K562 (cell line): ENCODE data around the gene HIVEP2. TPM values are rescaled to one million over a fixed set of nuclear protein-coding genes. Genes with fewer than 3 reads are reported as not detected.

ENCODE experiments used
- ATAC-seq: fragments of 200-7000 bp; cut with Tn5 transposase; 3 replicates; pipeline ENCODE4 v1.9.1; 2020; ENCODE audit warnings: moderate library complexity
- BruUV-seq: library from RNA; stranded (reverse); fragments of 400-500 nt; replicated peaks from 2 replicates; lab custom pipeline; 2021; lab: Mats Ljungman, UMichigan
- CTCF ChIA-PET: fragments of 300-600 bp; formaldehyde crosslinking; extraction: SDS; loops from one replicate; lab custom pipeline; 2021; ENCODE audit warnings: low intra/inter-chr PET ratio; lab: Yijun Ruan, JAX
- POLR2A ChIA-PET: fragments of 300-600, 350-650 bp; sonication (Branson Sonifier 250); formaldehyde crosslinking; extraction: SDS; loops from one replicate; lab custom pipeline; 2021; ENCODE audit warnings: antibody characterized with exemption, inconsistent platforms; lab: Yijun Ruan, JAX
- DNase-seq, 4 experiments: peaks; one replicate each; pipeline versions ENCODE4 v3.0.0 to v3.0.0-alpha.2; 2011 to 2018; ENCODE audit warnings: low spot score in 3 of 4, mixed read lengths in 3 of 4; ENCODE audit errors: extremely low read depth in 1 of 4
- FAIRE-seq: peaks from 2 replicates; lab custom pipeline; 2011; peaks lifted over from hg19 to GRCh38; lab: Jason Lieb, UNC
- H2AFZ ChIP-seq: 2 replicates; pipeline ENCODE4 v1.6.0; 2011; ENCODE audit warnings: low read depth, low read length, control low read depth, inconsistent platforms
- H3K27ac ChIP-seq: fragments of 200-600 bp; 3 replicates; pipeline ENCODE4 v1.8.0; 2011; ENCODE audit warnings: low read depth, mild to moderate bottlenecking, control low read depth, inconsistent platforms, low read length, moderate library complexity, mixed read lengths; ENCODE audit errors: extremely low read depth
- H3K27me3 ChIP-seq, 2 experiments: fragments of 300-600 bp in 1 of 2; 2 replicates in 1 of 2; 3 replicates in 1 of 2; pipeline versions ENCODE4 v1.6.0 to v1.8.0; 2011; ENCODE audit warnings: inconsistent platforms in 2 of 2, low read length in 2 of 2, mild to moderate bottlenecking in 1 of 2, mixed read lengths in 1 of 2, moderate library complexity in 1 of 2; ENCODE audit not compliant: control insufficient read depth in 2 of 2, insufficient read depth in 2 of 2
- H3K36me3 ChIP-seq: fragments of 300-600 bp; 3 replicates; pipeline ENCODE4 v1.8.0; 2011; ENCODE audit warnings: mild to moderate bottlenecking, low read length, inconsistent platforms; ENCODE audit not compliant: control insufficient read depth, insufficient read depth
- H3K4me1 ChIP-seq, 2 experiments: fragments of 200-600 bp in 1 of 2; replicated peaks in 1 of 2; 2 replicates in 1 of 2; 3 replicates in 1 of 2; pipeline versions ENCODE4 v1.5.1 to v1.8.0; 2011; ENCODE audit warnings: inconsistent platforms in 2 of 2, low read length in 2 of 2, mild to moderate bottlenecking in 1 of 2, mixed read lengths in 1 of 2, moderate library complexity in 1 of 2; ENCODE audit not compliant: control insufficient read depth in 2 of 2, insufficient read depth in 2 of 2
- H3K4me2 ChIP-seq: 2 replicates; pipeline ENCODE4 v1.6.1; 2011; ENCODE audit warnings: low read length, control low read depth, inconsistent platforms, mixed read lengths; ENCODE audit not compliant: insufficient read depth
- H3K4me3 ChIP-seq: fragments of 200-600 bp; sonication (generic), shearing (Covaris generic); 2 replicates; pipeline ENCODE4 v1.5.1; 2016; ENCODE audit warnings: control low read depth, inconsistent platforms
- H3K79me2 ChIP-seq: fragments of 200-600 bp; 3 replicates; pipeline ENCODE4 v1.8.0; 2011; ENCODE audit warnings: low read length, inconsistent platforms; ENCODE audit not compliant: control insufficient read depth, insufficient read depth
- H3K9ac ChIP-seq, 2 experiments: 2 replicates each; pipeline versions ENCODE4 v1.6.0 to v1.6.1; 2011; ENCODE audit warnings: low read depth in 2 of 2, low read length in 2 of 2, control low read depth in 1 of 2, inconsistent platforms in 1 of 2, mild to moderate bottlenecking in 1 of 2, mixed read lengths in 1 of 2; ENCODE audit not compliant: insufficient read depth in 1 of 2
- H3K9me1 ChIP-seq: one replicate; pipeline ENCODE4 v1.6.0; 2011; ENCODE audit warnings: inconsistent platforms, mild to moderate bottlenecking, low read length, moderate library complexity; ENCODE audit not compliant: control insufficient read depth, insufficient read depth
- H3K9me3 ChIP-seq: replicated peaks from 2 replicates; pipeline ENCODE4 v1.5.1; 2011; ENCODE audit warnings: low read depth, low read length, inconsistent platforms; ENCODE audit not compliant: control insufficient read depth, insufficient read depth
- H4K20me1 ChIP-seq: replicated peaks from 2 replicates; pipeline ENCODE4 v1.6.1; 2011; ENCODE audit warnings: low read length, inconsistent platforms, mixed read lengths; ENCODE audit not compliant: control insufficient read depth, insufficient read depth
- PRPF4 ChIP-seq: fragments of 200-400 bp; formaldehyde crosslinking; IDR thresholded peaks from one replicate; pipeline ENCODE4 v1.6.1; 2017; ENCODE audit warnings: low read length, low read depth, mild to moderate bottlenecking; ENCODE audit not compliant: insufficient read depth, poor library complexity, severe bottlenecking
- TCF7 ChIP-seq: sonication (generic); IDR thresholded peaks from 2 replicates; pipeline ENCODE4 v1.6.1; 2016; ENCODE audit warnings: antibody characterized with exemption, borderline replicate concordance
- VEZF1 ChIP-seq: fragments of 200-800 bp; sonication (Bioruptor generic); IDR thresholded peaks from 2 replicates; pipeline ENCODE4 v1.6.1; 2017; ENCODE audit warnings: missing genetic modification characterization, missing compliant biosample characterization
- ZNF592 ChIP-seq: fragments of 450-650 bp; IDR thresholded peaks from 2 replicates; pipeline ENCODE4 v1.6.1; 2017; ENCODE audit warnings: antibody characterized with exemption, mild to moderate bottlenecking
- WGBS: fragments of 100-300 bp; shearing (Covaris generic); methylation state at CpG from one replicate; pipeline ENCODE4 v1.1.6; 2016; ENCODE audit warnings: low coverage, mixed read lengths; ENCODE audit not compliant: insufficient coverage; ENCODE audit errors: missing lambda C conversion rate; 5-methylcytosine and 5-hydroxymethylcytosine counted together
- in situ Hi-C: fragments of 300-500 bp; cut with MboI; formaldehyde crosslinking; loops from 4 replicates; pipeline ENCODE4 v1.15.0; 2018; ENCODE audit warnings: inconsistent platforms, mixed read lengths
- intact Hi-C: fragments of 100-400 bp; cut with micrococcal nuclease; formaldehyde crosslinking; loops from 2 replicates; pipeline ENCODE4 v1.14.2; 2022
- polyA plus RNA-seq, 8 experiments: library from polyadenylated mRNA; depleted of rRNA in 4 of 8; stranded (reverse) in 5 of 8; unstranded in 3 of 8; fragments of >200 nt; fragmentation: Nextera tagmentation in 2 of 8; fragmentation: Illumina TruSeq in 1 of 8; extraction: Ambion mirVana in 2 of 8; extraction: Trizol in 1 of 8; gene quantifications; 2 replicates each; pipeline versions ENCODE4 v1.2.1 to v1.2.3, GENCODE V29; 2011 to 2014; ENCODE audit warnings: inconsistent platforms in 1 of 8, missing spikeins in 1 of 8
- total RNA-seq, 7 experiments: library from RNA; depleted of rRNA in 6 of 7; stranded (reverse); fragments of >200 nt in 6 of 7; fragmentation: Illumina TruSeq in 2 of 7; extraction: Trizol in 2 of 7; gene quantifications; 2 replicates each; pipeline versions ENCODE4 v1.2.1 to v1.2.3, GENCODE V29; 2011 to 2021; ENCODE audit warnings: low replicate concordance in 1 of 7

The HIVEP2 gene
- total and polyA plus RNA-seq, 9 of the 15 experiments (the other 6 are each of a cell fraction or from before 2014, with no cell fraction given): under 0.01 to 1.2 (median 0.31) TPM

GRCh38 chr6:142796024-142796423 is 149.0 kb downstream of the HIVEP2 start:
- FAIRE-seq: no peak
- Histone ChIP-seq H3K4me2 (no peak overlapping the region), H3K36me3 (no peaks in the 10 kb centered on the region), H3K9me1 (no peaks in the 10 kb centered on the region), H2AFZ (no peak overlapping the region), H3K4me1 (no peaks in the 10 kb centered on the region), H3K9ac (no peak overlapping the region), H4K20me1 (no peaks in the 10 kb centered on the region), H3K27ac (no peak overlapping the region)
- in situ Hi-C loops: no loop called here
- CTCF ChIA-PET: no interaction called here
- WGBS: 8% methylated on average over 4 of the region's 4 CpGs
- TF ChIP-seq PRPF4: no peak
- TF ChIP-seq ZNF592: no peak
- TF ChIP-seq VEZF1: no peak
- no peak for TF ChIP-seq TCF7
- TF ChIP-seq, all 486 proteins: peak for 0
- DNase-seq: no peak
- Histone ChIP-seq H3K79me2 (no peaks in the 10 kb centered on the region), H3K4me3 (no peak overlapping the region), H3K9me3 (no peaks in the 10 kb centered on the region), H3K27me3 (no peaks in the 10 kb centered on the region)
- BruUV-seq: no TSS peak
- POLR2A ChIA-PET: interaction anchor here (0.7 kb wide), 1 partner anchor 655 kb away, joined by 3 read pairs; the partner anchor contains the start of genes ADAT2 and PEX3
- intact Hi-C loops: no loop called here
- ATAC-seq: no peak
